ENCODE measurements around the gene C5orf24. TPM values are rescaled to one million over a fixed set of nuclear protein-coding genes. Genes with fewer than 3 reads are reported as not detected.

The C5orf24 gene
- total RNA-seq, 6 experiments from 2014 or later = 19.0 to 41.8 (median 30.2) TPM

DNA sequence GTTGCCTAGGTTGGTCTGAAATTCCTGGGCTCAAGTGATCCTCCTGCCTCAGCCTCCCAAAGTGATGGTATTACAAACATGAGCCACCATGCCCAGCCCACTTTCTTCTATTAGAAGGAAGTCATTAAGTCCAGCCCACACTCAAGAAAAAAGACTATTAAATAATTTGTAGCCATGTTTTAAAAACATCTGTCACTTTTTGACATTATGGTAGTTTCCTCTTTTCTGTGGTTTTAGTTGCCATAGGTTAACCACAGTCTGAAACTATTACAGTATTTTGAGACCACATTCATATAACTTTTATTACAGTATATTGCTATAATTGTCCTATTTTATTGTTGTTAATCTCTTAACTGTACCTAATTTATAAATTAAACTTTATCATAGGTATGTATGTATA is 31.9 kb upstream of the C5orf24 start:
- intact Hi-C loops (cut with DNase I) = no loop called here
- ATAC-seq (no peak), DNase-seq (no peak)
- Histone ChIP-seq H3K27ac (no peak overlapping the region), H3K9me3 (no peaks in the 10 kb centered on the region), H3K4me1 (peaks cover 0 to 8% (median 0%) of the 10 kb centered on the region in 4 donors), H3K36me3 (peaks cover 0 to 48% (median 9%) of the 10 kb centered on the region in 4 donors), H3K4me3 (no peak overlapping the region), H3K27me3 (no peaks in the 10 kb centered on the region)
- TF ChIP-seq, protein P1, sequence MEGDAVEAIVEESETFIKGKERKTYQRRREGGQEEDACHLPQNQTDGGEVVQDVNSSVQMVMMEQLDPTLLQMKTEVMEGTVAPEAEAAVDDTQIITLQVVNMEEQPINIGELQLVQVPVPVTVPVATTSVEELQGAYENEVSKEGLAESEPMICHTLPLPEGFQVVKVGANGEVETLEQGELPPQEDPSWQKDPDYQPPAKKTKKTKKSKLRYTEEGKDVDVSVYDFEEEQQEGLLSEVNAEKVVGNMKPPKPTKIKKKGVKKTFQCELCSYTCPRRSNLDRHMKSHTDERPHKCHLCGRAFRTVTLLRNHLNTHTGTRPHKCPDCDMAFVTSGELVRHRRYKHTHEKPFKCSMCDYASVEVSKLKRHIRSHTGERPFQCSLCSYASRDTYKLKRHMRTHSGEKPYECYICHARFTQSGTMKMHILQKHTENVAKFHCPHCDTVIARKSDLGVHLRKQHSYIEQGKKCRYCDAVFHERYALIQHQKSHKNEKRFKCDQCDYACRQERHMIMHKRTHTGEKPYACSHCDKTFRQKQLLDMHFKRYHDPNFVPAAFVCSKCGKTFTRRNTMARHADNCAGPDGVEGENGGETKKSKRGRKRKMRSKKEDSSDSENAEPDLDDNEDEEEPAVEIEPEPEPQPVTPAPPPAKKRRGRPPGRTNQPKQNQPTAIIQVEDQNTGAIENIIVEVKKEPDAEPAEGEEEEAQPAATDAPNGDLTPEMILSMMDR (IDR thresholded peaks at IDR 0.05) = no peak
- TF ChIP-seq POLR2A (IDR thresholded peaks at IDR 0.05) = no peak

DNA sequence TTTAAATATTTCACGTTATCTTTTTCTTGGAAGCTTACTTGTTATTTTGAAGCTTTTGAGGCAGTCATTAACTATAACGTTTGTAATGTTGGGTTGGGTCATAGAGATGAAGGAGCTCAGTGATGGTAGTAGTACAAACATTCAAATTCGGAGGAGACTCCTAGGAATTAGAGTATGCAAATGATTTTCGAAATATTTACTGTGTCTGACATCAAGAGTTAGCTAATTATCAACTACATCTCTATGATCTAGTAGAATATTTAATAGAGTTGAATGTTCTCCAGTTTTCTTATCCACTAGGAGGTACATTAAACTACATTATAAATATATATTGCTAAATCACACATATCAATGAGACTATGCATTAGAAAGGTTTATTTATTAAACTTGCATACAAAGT is 28.8 kb upstream of the C5orf24 start:
- peaks cover 0 to 62% (median 11%) of the 10 kb centered on the region in 4 donors for H3K36me3 ChIP-seq
- TF ChIP-seq, protein P1 (IDR thresholded peaks at IDR 0.05) = no peak
- TF ChIP-seq POLR2A (IDR thresholded peaks at IDR 0.05) = no peak
- H3K4me1 ChIP-seq = peaks cover 0 to 13% (median 0%) of the 10 kb centered on the region in 4 donors
- peak in 2 of 4 donors; percentile 59 to 67 for ATAC-seq
- H3K27me3 ChIP-seq = no peaks in the 10 kb centered on the region
- intact Hi-C loops (cut with DNase I) = no loop called here
- H3K9me3 ChIP-seq = no peaks in the 10 kb centered on the region
- DNase-seq = no peak
- H3K27ac ChIP-seq = no peak overlapping the region
- H3K4me3 ChIP-seq = no peak overlapping the region
- WGBS (ENCODE audit: insufficient coverage, low coverage, low lambda C conversion rate, missing lambda C conversion rate) = 22% methylated on average over 4 of the region's 4 CpGs

DNA sequence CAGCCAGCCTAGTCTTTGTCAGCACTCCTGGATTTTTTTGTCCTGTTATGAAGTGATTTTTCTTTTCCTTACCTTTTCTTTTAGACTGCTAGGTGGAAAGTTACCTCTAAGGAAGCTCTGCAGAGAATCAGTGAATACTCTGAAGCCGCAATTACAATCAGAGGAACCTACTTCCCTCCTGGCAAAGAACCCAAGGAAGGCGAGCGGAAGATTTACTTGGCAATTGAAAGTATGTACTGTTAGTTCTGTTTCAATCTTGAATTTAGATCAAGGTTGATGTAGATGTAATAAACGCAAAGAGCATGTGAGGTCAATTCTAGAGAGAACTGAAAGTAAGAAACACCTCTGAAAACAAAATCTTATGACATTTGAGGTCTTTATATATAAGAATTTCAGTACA is 27.0 kb upstream of the C5orf24 start:
- no peaks in the 10 kb centered on the region for H3K9me3 ChIP-seq
- H3K4me3 ChIP-seq = no peak overlapping the region
- TF ChIP-seq POLR2A (IDR thresholded peaks at IDR 0.05) = no peak
- TF ChIP-seq, protein P1 (IDR thresholded peaks at IDR 0.05) = no peak
- peaks cover 0 to 46% (median 11%) of the 10 kb centered on the region in 4 donors for H3K36me3 ChIP-seq
- no peak for DNase-seq
- intact Hi-C loops (cut with DNase I) = no loop called here
- H3K27me3 ChIP-seq = no peaks in the 10 kb centered on the region
- peaks cover 0 to 20% (median 0%) of the 10 kb centered on the region in 4 donors for H3K4me1 ChIP-seq
- 81% methylated on average over 4 of the region's 4 CpGs for WGBS (ENCODE audit: insufficient coverage, low coverage, low lambda C conversion rate, missing lambda C conversion rate)
- no peak for ATAC-seq
- H3K27ac ChIP-seq = no peak overlapping the region

DNA sequence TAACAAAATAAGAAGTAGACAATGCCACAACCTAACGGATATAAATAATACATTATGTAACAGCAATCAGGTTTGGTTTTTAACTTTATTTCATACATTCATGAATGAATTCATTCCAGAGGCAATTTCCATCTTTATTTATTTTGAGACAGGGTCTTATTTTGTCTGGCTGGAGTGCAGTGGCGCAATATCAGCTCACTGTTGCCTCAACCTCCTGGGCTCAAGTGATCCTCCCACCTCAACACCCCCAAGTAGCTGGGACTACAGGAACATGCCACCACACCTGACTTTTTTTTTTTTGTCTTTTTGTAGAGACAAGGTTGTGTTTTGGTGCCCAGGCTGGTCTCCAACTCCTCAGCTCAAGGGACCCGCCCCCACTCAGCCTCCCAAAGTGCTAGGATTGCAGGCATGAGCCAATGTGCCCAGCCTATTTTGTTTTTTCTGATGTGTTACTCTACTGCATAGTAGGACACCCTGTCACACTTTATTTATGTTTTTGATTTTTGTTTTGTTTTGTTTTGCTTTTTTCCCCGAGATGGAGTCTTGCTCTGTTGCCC is 26.3 kb upstream of the C5orf24 start:
- no peak for TF ChIP-seq POLR2A (IDR thresholded peaks at IDR 0.05)
- TF ChIP-seq, protein P1 (IDR thresholded peaks at IDR 0.05) = no peak
- WGBS (ENCODE audit: insufficient coverage, low coverage, low lambda C conversion rate, missing lambda C conversion rate) = 83% methylated on average over 3 of the region's 4 CpGs

More for the DNA sequence above, 26.3 kb upstream of the C5orf24 start:
- Histone ChIP-seq H3K36me3 (peaks cover 0 to 43% (median 11%) of the 10 kb centered on the region in 4 donors), H3K9me3 (no peaks in the 10 kb centered on the region), H3K4me3 (no peak overlapping the region), H3K4me1 (peaks cover 0 to 21% (median 2%) of the 10 kb centered on the region in 4 donors), H3K27ac (no peak overlapping the region), H3K27me3 (no peaks in the 10 kb centered on the region)
- ATAC-seq = no peak
- no peak for DNase-seq
- intact Hi-C loops (cut with DNase I) = no loop called here

All from right lobe of liver (tissue), 6 donors.